GM23338 (cell line): ENCODE measurements around the gene CACHD1. TPM values are rescaled to one million over a fixed set of nuclear protein-coding genes. Genes with fewer than 3 reads are reported as not detected.

Experiments used
- ATAC-seq: fragments of 200-7000 bp; cut with Tn5 transposase; 3 replicates; pipeline ENCODE4 v1.9.1; 2020
- DNase-seq: peaks from one replicate; pipeline ENCODE4 v3.0.0-alpha.2; 2015; ENCODE audit warnings: low spot score
- H2AFZ ChIP-seq: fragments of 200-600 bp; sonication (generic); 2 replicates; pipeline ENCODE4 v1.8.0; 2016; ENCODE audit warnings: antibody characterized with exemption, mild to moderate bottlenecking, moderate library complexity
- H3F3A ChIP-seq: fragments of 200-600 bp; sonication (generic); replicated peaks from 2 replicates; pipeline ENCODE4 v1.8.0; 2017; ENCODE audit warnings: antibody characterized with exemption, mixed run types, low read depth
- H3K27ac ChIP-seq: fragments of 200-600 bp; sonication (generic); 2 replicates; pipeline ENCODE4 v1.6.1; 2016; ENCODE audit warnings: low read depth
- H3K27me3 ChIP-seq: fragments of 200-600 bp; sonication (generic); 2 replicates; pipeline ENCODE4 v1.8.0; 2016; ENCODE audit warnings: mild to moderate bottlenecking, mixed run types, moderate library complexity; ENCODE audit not compliant: insufficient read depth
- H3K36me3 ChIP-seq: fragments of 200-600 bp; sonication (generic); 2 replicates; pipeline ENCODE4 v1.8.0; 2016; ENCODE audit warnings: mild to moderate bottlenecking; ENCODE audit not compliant: insufficient read depth
- H3K4me1 ChIP-seq: fragments of 200-600 bp; sonication (generic); 2 replicates; pipeline ENCODE4 v1.8.0; 2016; ENCODE audit warnings: mild to moderate bottlenecking, moderate library complexity; ENCODE audit not compliant: insufficient read depth
- H3K4me2 ChIP-seq: fragments of 200-600 bp; sonication (generic); 2 replicates; pipeline ENCODE4 v1.7.1; 2017; ENCODE audit warnings: mixed run types
- H3K4me3 ChIP-seq: fragments of 200-600 bp; sonication (generic); 2 replicates; pipeline ENCODE4 v1.6.1; 2016; ENCODE audit warnings: mixed run types
- H3K79me2 ChIP-seq: fragments of 200-600 bp; sonication (generic); replicated peaks from 2 replicates; pipeline ENCODE4 v1.8.0; 2017; ENCODE audit warnings: mild to moderate bottlenecking; ENCODE audit not compliant: insufficient read depth
- H3K9me2 ChIP-seq: fragments of 200-600 bp; sonication (generic); 2 replicates; pipeline ENCODE4 v1.8.0; 2017; ENCODE audit not compliant: insufficient read depth
- H4K20me1 ChIP-seq: fragments of 200-600 bp; sonication (generic); replicated peaks from 2 replicates; pipeline ENCODE4 v1.8.0; 2017; ENCODE audit warnings: mild to moderate bottlenecking; ENCODE audit not compliant: insufficient read depth
- H3K27ac Mint-ChIP-seq: 2 replicates; pipeline ENCODE4 v1.8.0; 2020; ENCODE audit warnings: inconsistent platforms, mild to moderate bottlenecking, moderate library complexity, mixed read lengths
- H3K27me3 Mint-ChIP-seq: 3 replicates; pipeline ENCODE4 v1.8.0; 2022; ENCODE audit warnings: low read depth, mild to moderate bottlenecking, moderate library complexity, mixed read lengths, inconsistent platforms; ENCODE audit not compliant: insufficient read depth, poor library complexity
- H3K36me3 Mint-ChIP-seq: 3 replicates; pipeline ENCODE4 v1.8.0; 2021; ENCODE audit warnings: low read depth, mild to moderate bottlenecking, inconsistent platforms, moderate library complexity, mixed read lengths
- H3K4me1 Mint-ChIP-seq: 3 replicates; pipeline ENCODE4 v1.8.0; 2020; ENCODE audit warnings: mild to moderate bottlenecking, inconsistent platforms, mixed read lengths
- H3K4me3 Mint-ChIP-seq: 3 replicates; pipeline ENCODE4 v1.8.0; 2021; ENCODE audit warnings: moderate library complexity, mild to moderate bottlenecking, inconsistent platforms, mixed read lengths
- H3K9me3 Mint-ChIP-seq: 3 replicates; pipeline ENCODE4 v1.8.0; 2020; ENCODE audit warnings: moderate library complexity, mild to moderate bottlenecking, inconsistent platforms, mixed read lengths
- CTCF ChIP-seq, 2 experiments: fragments of 200-600 bp in 1 of 2; sonication (generic) in 1 of 2; conservative IDR thresholded peaks; 2 replicates each; pipeline versions ENCODE4 v1.5.1 to v1.6.1; 2016 to 2017; ENCODE audit warnings: antibody characterized with exemption in 2 of 2, low read depth in 2 of 2, mild to moderate bottlenecking in 2 of 2, moderate library complexity in 1 of 2
- ETS1 ChIP-seq: IDR thresholded peaks from 2 replicates; pipeline ENCODE4 v1.6.1; 2016; ENCODE audit warnings: antibody characterized with exemption
- EZH2 ChIP-seq: fragments of 200-600 bp; sonication (generic); IDR thresholded peaks from one replicate; pipeline ENCODE4 v1.8.0; 2017; ENCODE audit warnings: antibody characterized with exemption, mild to moderate bottlenecking, low read depth; ENCODE audit not compliant: unreplicated experiment
- EZH2phosphoT487 ChIP-seq: fragments of 200-600 bp; sonication (generic); IDR thresholded peaks from one replicate; pipeline ENCODE4 v1.8.1; 2018; ENCODE audit warnings: antibody characterized with exemption; ENCODE audit not compliant: unreplicated experiment
- NANOG ChIP-seq: IDR thresholded peaks from 2 replicates; pipeline ENCODE4 v1.6.1; 2016; ENCODE audit warnings: antibody characterized with exemption, borderline replicate concordance
- POLR2AphosphoS5 ChIP-seq: IDR thresholded peaks from 2 replicates; pipeline ENCODE4 v1.6.1; 2016; ENCODE audit warnings: antibody characterized with exemption, low read depth
- REST ChIP-seq: IDR thresholded peaks from one replicate; pipeline ENCODE4 v1.6.1; 2018; ENCODE audit warnings: antibody characterized with exemption; ENCODE audit not compliant: unreplicated experiment
- STAT1 ChIP-seq: IDR thresholded peaks from one replicate; pipeline ENCODE4 v1.6.1; 2016; ENCODE audit warnings: antibody characterized with exemption; ENCODE audit not compliant: unreplicated experiment
- ZNF114 ChIP-seq: fragments of 250-450 bp; sonication (Bioruptor Pico); IDR thresholded peaks from 2 replicates; pipeline ENCODE4 v1.5.0; 2020; ENCODE audit warnings: mild to moderate bottlenecking, moderate library complexity
- ZNF331 ChIP-seq: fragments of 250-450 bp; sonication (Bioruptor Pico); IDR thresholded peaks from 2 replicates; pipeline ENCODE4 v1.5.0; 2020; ENCODE audit warnings: low read depth, mild to moderate bottlenecking, moderate library complexity
- ZNF462 ChIP-seq: fragments of 250-450 bp; sonication (Bioruptor Pico); IDR thresholded peaks from 2 replicates; pipeline ENCODE4 v1.5.0; 2020; ENCODE audit warnings: mild to moderate bottlenecking, moderate library complexity
- polyA plus RNA-seq: library from polyadenylated mRNA; unstranded; fragments of >200 nt; fragmentation: Nextera tagmentation; extraction: Ambion mirVana; gene quantifications from 2 replicates; pipeline ENCODE4 v1.2.1, GENCODE V29; 2016
- total RNA-seq: library from RNA; depleted of rRNA; stranded (reverse); fragments of >200 nt; shearing (Covaris generic); gene quantifications from 2 replicates; pipeline ENCODE4 v1.2.3, GENCODE V29; 2014

Gene CACHD1
- total and polyA plus RNA-seq, 2 experiments from 2014 or later: 12.6 to 43.7 TPM

GRCh38 chr1:64616039-64616438, 146.1 kb downstream of the CACHD1 start (continued):
- TF ChIP-seq ETS1 (no peak), EZH2phosphoT487 (no peak), EZH2 (no peak)

GRCh38 chr1:64623750-64624191, 153.8 kb downstream of the CACHD1 start:
- H3K9me2 ChIP-seq: no peaks in the 10 kb centered on the region
- no peak overlapping the region for H3K4me2 ChIP-seq
- no peak for TF ChIP-seq ZNF462
- no peak for TF ChIP-seq EZH2
- TF ChIP-seq NANOG: no peak
- no peak for TF ChIP-seq STAT1
- TF ChIP-seq CTCF (conservative IDR thresholded peaks at IDR 0.05; ENCODE audit: low read depth in 2 of 2): no peak
- TF ChIP-seq REST: no peak
- no peak for TF ChIP-seq ZNF114 (CRISPR knock-in tag)
- no peak for TF ChIP-seq ETS1
- TF ChIP-seq EZH2phosphoT487: no peak
- TF ChIP-seq POLR2AphosphoS5: no peak
- no peak for TF ChIP-seq ZNF331 (CRISPR knock-in tag)

More at GRCh38 chr1:64623750-64624191, 153.8 kb downstream of the CACHD1 start:
- Mint-ChIP-seq H3K4me1 (peaks cover 32% of the 10 kb centered on the region), H3K27ac (no peak overlapping the region), H3K4me3 (no peak overlapping the region), H3K36me3 (0 out of 3 replicates have a peak, but pooled peaks cover 2% of the 10 kb centered on the region), H3K27me3 (no peaks in the 10 kb centered on the region), H3K9me3 (no peaks in the 10 kb centered on the region)
- H3K36me3 ChIP-seq: no peaks in the 10 kb centered on the region
- H3K79me2 ChIP-seq: peaks cover 23% of the 10 kb centered on the region
- no peak for DNase-seq
- ATAC-seq: no peak
- no peaks in the 10 kb centered on the region for H3K27me3 ChIP-seq
- no peaks in the 10 kb centered on the region for H3F3A ChIP-seq
- H3K4me1 ChIP-seq: peaks cover 4% of the 10 kb centered on the region; the same call in 1 of the 2 replicates
- H3K27ac ChIP-seq: no peak overlapping the region
- H2AFZ ChIP-seq: no peak overlapping the region
- no peak overlapping the region for H3K4me3 ChIP-seq
- H4K20me1 ChIP-seq: peaks cover 16% of the 10 kb centered on the region
